Left lobe of liver (tissue), 2 donors: ENCODE data around the gene CWC15. TPM values are rescaled to one million over a fixed set of nuclear protein-coding genes. Genes with fewer than 3 reads are reported as not detected.
"Not testable (repeated sequence)": the region's sequence is repeated elsewhere in the genome, so short reads cannot be mapped to it uniquely, and the experiment has no call there.

ENCODE experiments used
- ATAC-seq: fragments of 200-7000 bp; cut with Tn5 transposase; one replicate; pipeline ENCODE4 v1.9.1; 2020; ENCODE audit warnings: mild to moderate bottlenecking, moderate library complexity
- DNase-seq: peaks from one replicate; pipeline ENCODE4 v3.0.0-alpha.2; 2020; ENCODE audit warnings: low spot score
- total RNA-seq: library from RNA; stranded (reverse); gene quantifications from one replicate; pipeline ENCODE4 v1.2.1, GENCODE V29; 2021
- donor health status: DM: no; HTN: no; CAD: no; lungs with moderate emphysema.
- donor health status: DM: no; HTN: yes; CAD: no.

Gene CWC15
- total RNA-seq, 1 donor from 2014 or later: 22.2 TPM

DNA sequence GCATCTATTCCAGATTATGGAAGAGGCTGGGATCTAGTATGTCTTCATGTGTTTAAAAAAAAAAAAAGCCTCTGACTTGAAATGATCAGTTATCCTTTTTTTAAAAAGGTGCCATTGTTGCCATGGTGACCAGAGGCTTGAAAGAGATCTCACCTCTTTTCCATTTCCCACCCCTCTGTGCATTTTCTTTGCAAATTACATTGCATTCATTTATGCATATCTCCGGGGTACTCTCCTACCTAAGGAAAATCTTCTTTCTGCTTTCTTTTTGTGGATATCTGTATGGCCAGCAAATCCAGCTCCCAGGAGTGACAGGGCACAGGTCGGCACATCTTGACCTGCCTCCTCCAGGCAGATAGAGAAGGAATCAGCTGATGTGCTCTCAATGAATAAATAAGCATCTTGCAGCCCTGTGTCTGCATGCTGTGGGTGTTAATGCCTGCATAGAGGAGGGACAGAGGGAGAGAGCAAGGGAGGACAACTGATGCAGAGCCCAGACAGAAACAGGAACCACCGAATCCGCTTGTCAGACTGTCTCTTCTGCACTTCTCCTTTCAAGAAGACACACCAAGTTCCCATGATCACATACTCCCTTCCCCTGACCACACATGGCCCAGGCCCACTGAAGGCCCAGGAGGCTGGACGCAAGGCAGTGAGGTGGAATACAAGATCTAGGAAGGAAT, 50.9 kb downstream of the CWC15 start:
- no peak for DNase-seq
- no peak for ATAC-seq

GRCh38 chr11:94920311-94920710, 53.0 kb downstream of the CWC15 start:
- DNase-seq: no peak
- ATAC-seq: no peak

DNA sequence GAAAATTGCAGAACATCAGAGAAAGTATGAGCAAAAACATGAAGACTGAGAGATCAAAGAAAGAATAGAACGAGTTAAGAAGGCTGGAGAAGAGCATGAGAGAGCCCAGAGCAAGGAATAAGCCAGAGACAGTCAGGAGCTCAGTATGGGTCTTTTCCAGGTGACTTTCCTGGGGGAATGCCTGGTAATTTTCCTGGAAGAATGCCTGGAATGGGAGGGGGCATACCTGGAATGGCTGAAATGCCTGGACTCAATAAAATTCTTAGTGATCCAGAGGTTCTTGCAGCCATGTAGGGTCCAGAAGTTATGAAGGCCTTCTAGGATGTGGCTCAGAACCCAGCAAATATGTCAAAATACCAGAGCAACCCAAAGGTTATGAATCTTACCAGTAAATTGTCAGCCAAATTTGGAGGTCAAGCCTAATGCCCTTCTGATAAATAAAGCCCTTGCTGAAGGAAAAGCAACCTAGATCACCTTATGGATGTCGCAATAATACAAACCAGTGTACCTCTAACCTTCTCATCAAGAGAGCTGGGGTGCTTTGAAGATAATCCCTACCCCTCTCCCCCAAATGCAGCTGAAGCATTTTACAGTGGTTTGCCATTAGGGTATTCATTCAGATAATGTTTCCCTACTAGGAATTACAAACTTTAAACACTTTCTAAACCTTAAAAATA, 59.5 kb downstream of the CWC15 start:
- not testable (repeated sequence) for ATAC-seq, DNase-seq

DNA sequence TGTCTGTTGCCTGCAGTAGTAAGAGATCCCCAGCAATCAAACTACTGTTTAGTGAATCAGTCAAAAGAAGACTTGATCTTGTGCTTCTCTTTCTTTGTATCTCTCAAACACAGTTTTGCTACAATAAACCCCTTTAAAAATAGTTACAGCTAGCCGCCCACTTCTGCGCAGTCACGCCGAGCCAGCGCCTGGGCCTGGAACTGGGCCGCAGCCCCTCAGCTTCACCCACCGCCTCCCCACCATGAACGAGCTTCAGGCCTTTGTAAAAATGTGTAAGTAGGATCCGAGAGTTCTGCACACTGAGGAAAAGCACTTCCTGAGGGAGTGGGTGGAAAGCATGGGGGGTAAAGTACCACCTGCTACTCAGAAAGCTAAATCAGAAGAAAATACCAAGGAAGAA, 60.5 kb downstream of the CWC15 start:
- ATAC-seq: no peak
- no peak for DNase-seq

Other genes with a start within 250 kb of the CWC15 start
- gene AMOTL1, start 205.2 kb downstream of the CWC15 start, total RNA-seq: 22.9 TPM
- gene KDM4D, start 153 bp upstream of the CWC15 start, total RNA-seq: 0.23 TPM
- not detected for gene KDM4E, start 51.7 kb upstream of the CWC15 start, total RNA-seq
- gene KDM4F, start 75.9 kb upstream of the CWC15 start, total RNA-seq: not detected
- gene SRSF8, start 93.4 kb upstream of the CWC15 start, total RNA-seq: 21.0 TPM
- 4.3 TPM for gene ENDOD1, start 116.3 kb upstream of the CWC15 start, total RNA-seq